GM06990 (cell line): ENCODE results near the gene ATXN8OS.

Experiments
- DNase-seq: peaks from one replicate; pipeline ENCODE4 v3.0.0-alpha.2; 2011; ENCODE audit not compliant: insufficient read length; ENCODE audit errors: extremely low read depth
- H3K27me3 ChIP-seq: replicated peaks from 2 replicates; pipeline ENCODE4 v1.6.0; 2011; ENCODE audit warnings: low read length; ENCODE audit not compliant: control insufficient read depth, insufficient read depth
- H3K36me3 ChIP-seq: 2 replicates; pipeline ENCODE4 v1.5.1; 2011; ENCODE audit warnings: low read length; ENCODE audit not compliant: control insufficient read depth, insufficient read depth
- H3K4me3 ChIP-seq: replicated peaks from 2 replicates; pipeline ENCODE4 v1.5.1; 2011; ENCODE audit warnings: low read depth, mild to moderate bottlenecking, control low read depth, low read length
- TF ChIP-seq, protein P1 (sequence below): IDR thresholded peaks from 2 replicates; pipeline ENCODE4 v1.5.1; 2011; ENCODE audit warnings: low read length, control low read depth, mild to moderate bottlenecking, inconsistent platforms; ENCODE audit not compliant: insufficient read depth, poor library complexity, severe bottlenecking

ATXN8OS gene

DNA sequence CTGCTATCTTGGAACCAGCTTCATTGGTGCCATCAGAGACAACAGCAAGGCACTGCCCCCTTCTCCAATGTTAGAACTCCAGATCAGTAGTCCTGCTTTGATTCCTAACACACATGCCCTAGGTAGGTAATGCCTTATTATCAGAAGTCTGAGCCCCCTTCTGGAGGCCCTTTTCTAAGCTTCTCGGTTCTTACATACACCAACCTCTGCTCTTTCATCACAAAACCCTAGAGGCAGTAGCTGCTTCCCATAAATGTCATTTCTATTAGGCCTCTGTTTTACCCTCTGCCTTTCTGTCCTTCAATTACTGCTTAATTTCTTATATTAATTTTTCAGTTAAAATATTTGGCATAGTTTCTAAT lies 66.0 kb downstream of the ATXN8OS start:
- Histone ChIP-seq H3K36me3 (no peaks in the 10 kb centered on the region), H3K27me3 (no peaks in the 10 kb centered on the region), H3K4me3 (no peak overlapping the region)
- TF ChIP-seq, protein P1, sequence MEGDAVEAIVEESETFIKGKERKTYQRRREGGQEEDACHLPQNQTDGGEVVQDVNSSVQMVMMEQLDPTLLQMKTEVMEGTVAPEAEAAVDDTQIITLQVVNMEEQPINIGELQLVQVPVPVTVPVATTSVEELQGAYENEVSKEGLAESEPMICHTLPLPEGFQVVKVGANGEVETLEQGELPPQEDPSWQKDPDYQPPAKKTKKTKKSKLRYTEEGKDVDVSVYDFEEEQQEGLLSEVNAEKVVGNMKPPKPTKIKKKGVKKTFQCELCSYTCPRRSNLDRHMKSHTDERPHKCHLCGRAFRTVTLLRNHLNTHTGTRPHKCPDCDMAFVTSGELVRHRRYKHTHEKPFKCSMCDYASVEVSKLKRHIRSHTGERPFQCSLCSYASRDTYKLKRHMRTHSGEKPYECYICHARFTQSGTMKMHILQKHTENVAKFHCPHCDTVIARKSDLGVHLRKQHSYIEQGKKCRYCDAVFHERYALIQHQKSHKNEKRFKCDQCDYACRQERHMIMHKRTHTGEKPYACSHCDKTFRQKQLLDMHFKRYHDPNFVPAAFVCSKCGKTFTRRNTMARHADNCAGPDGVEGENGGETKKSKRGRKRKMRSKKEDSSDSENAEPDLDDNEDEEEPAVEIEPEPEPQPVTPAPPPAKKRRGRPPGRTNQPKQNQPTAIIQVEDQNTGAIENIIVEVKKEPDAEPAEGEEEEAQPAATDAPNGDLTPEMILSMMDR: no peak
- no peak for DNase-seq

DNA sequence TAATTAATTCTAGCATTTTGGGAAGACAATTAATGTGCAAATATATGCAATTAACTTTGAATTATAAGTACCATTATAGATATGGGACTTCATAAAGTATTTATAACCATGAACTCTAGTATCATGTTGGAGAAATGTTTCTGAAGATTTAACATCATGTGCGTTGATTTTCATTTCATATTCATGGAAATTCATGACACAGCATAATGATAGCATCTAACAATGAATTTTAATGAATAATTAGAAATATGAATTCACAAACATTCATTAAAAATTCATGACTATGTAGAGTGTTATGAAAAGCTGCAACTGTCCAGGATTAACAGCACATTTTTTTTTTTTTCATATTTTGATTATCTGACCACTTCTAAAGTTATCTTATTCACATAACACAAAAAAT lies 70.7 kb downstream of the ATXN8OS start:
- Histone ChIP-seq H3K27me3 (no peaks in the 10 kb centered on the region), H3K36me3 (no peaks in the 10 kb centered on the region), H3K4me3 (no peak overlapping the region)
- DNase-seq: no peak
- TF ChIP-seq, protein P1: no peak
